GM12891 (cell line): ENCODE measurements around the gene P4HA2.
A peak's percentile ranks its signal among the peaks of the same experiment; 100 is the strongest.

Experiments
- DNase-seq: peaks from one replicate; pipeline ENCODE4 v3.0.0; 2011; ENCODE audit warnings: low spot score; ENCODE audit not compliant: insufficient read length
- FAIRE-seq: peaks from 2 replicates; lab custom pipeline; 2011; peaks lifted over from hg19 to GRCh38; lab: Jason Lieb, UNC
- PAX5 ChIP-seq: IDR thresholded peaks from 2 replicates; pipeline ENCODE4 v1.6.1; 2011; ENCODE audit warnings: low read length, moderate library complexity, mild to moderate bottlenecking; ENCODE audit not compliant: insufficient read depth, severe bottlenecking
- POLR2A ChIP-seq: IDR thresholded peaks from 2 replicates; pipeline ENCODE4 v1.6.1; 2011; ENCODE audit warnings: low read depth, low read length, control low read depth
- POLR2AphosphoS5 ChIP-seq: IDR thresholded peaks from 2 replicates; pipeline ENCODE4 v1.6.1; 2011; ENCODE audit warnings: low read depth, low read length, control low read depth
- POU2F2 ChIP-seq: IDR thresholded peaks from 2 replicates; pipeline ENCODE4 v1.6.1; 2011; ENCODE audit warnings: low read depth, mild to moderate bottlenecking, control low read depth, low read length, moderate library complexity
- SPI1 ChIP-seq: IDR thresholded peaks from 2 replicates; pipeline ENCODE4 v1.6.1; 2011; ENCODE audit warnings: low read depth, low read length, control low read depth
- TAF1 ChIP-seq: IDR thresholded peaks from 2 replicates; pipeline ENCODE4 v1.6.1; 2011; ENCODE audit warnings: low read depth, low read length, control low read depth

Gene P4HA2

GRCh38 chr5:132264546-132265335 is 37.1 kb upstream of the P4HA2 start:
- FAIRE-seq (no peak), DNase-seq (no peak)
- TF ChIP-seq PAX5 = no peak
- TF ChIP-seq POU2F2 = no peak
- no peak for TF ChIP-seq POLR2A
- no peak for TF ChIP-seq TAF1
- TF ChIP-seq SPI1 = no peak
- TF ChIP-seq POLR2AphosphoS5 = no peak

- no peak for TF ChIP-seq SPI1
- no peak for TF ChIP-seq PAX5
- TF ChIP-seq POLR2A = no peak
- no peak for TF ChIP-seq TAF1
- TF ChIP-seq POU2F2 = no peak
- no peak for TF ChIP-seq POLR2AphosphoS5
- DNase-seq (no peak), FAIRE-seq (no peak)
Observed at GRCh38 chr5:132263548-132264261, 36.1 kb upstream of the P4HA2 start.

GRCh38 chr5:132262882-132263547 is 35.4 kb upstream of the P4HA2 start:
- FAIRE-seq (no peak), DNase-seq (no peak)
- TF ChIP-seq POLR2AphosphoS5 = no peak
- no peak for TF ChIP-seq SPI1
- TF ChIP-seq PAX5 = no peak
- no peak for TF ChIP-seq POU2F2
- TF ChIP-seq POLR2A = no peak
- TF ChIP-seq TAF1 = no peak

GRCh38 chr5:132261881-132262845 is 34.5 kb upstream of the P4HA2 start:
- FAIRE-seq (peak; percentile 72), DNase-seq (no peak)
- TF ChIP-seq POLR2A (no peak), SPI1 (no peak), POLR2AphosphoS5 (no peak), TAF1 (no peak), PAX5 (no peak)

GRCh38 chr5:132260714-132261551 is 33.3 kb upstream of the P4HA2 start:
- FAIRE-seq (no peak), DNase-seq (no peak)
- TF ChIP-seq SPI1 (no peak), TAF1 (no peak), POU2F2 (no peak), POLR2AphosphoS5 (no peak), PAX5 (no peak), POLR2A (no peak)

GRCh38 chr5:132260051-132260450 is 32.4 kb upstream of the P4HA2 start:
- DNase-seq = no peak
- TF ChIP-seq POLR2AphosphoS5 (no peak), SPI1 (no peak), POU2F2 (no peak), PAX5 (no peak), POLR2A (no peak), TAF1 (no peak)
- FAIRE-seq = no peak

GRCh38 chr5:132259069-132259851 is 31.6 kb upstream of the P4HA2 start:
- no peak for TF ChIP-seq POLR2A
- TF ChIP-seq TAF1 = no peak
- TF ChIP-seq SPI1 = no peak
- TF ChIP-seq PAX5 = no peak
- no peak for TF ChIP-seq POLR2AphosphoS5
- TF ChIP-seq POU2F2 = no peak
- no peak for DNase-seq
- FAIRE-seq = no peak
